Measurements from ENCODE around the gene CPXM2.

The CPXM2 gene

GRCh38 chr10:123761038-123761428 lies 130.6 kb downstream of the CPXM2 start:
- in situ Hi-C loops (cut with HindIII; ENCODE audit: low pct_ligation_motif_present, low pct_unique_long_range_greater_than_20kb, low sequenced_read_pairs) = no loop called here
- no peak for DNase-seq

GRCh38 chr10:123760356-123761037 lies 131.1 kb downstream of the CPXM2 start:
- in situ Hi-C loops (cut with HindIII; ENCODE audit: low pct_ligation_motif_present, low pct_unique_long_range_greater_than_20kb, low sequenced_read_pairs) = no loop called here
- DNase-seq = no peak

- no peak for DNase-seq
- in situ Hi-C loops (cut with HindIII; ENCODE audit: low pct_ligation_motif_present, low pct_unique_long_range_greater_than_20kb, low sequenced_read_pairs) = no loop called here
Observed at GRCh38 chr10:123759501-123760031, 132.0 kb downstream of the CPXM2 start.

DNA sequence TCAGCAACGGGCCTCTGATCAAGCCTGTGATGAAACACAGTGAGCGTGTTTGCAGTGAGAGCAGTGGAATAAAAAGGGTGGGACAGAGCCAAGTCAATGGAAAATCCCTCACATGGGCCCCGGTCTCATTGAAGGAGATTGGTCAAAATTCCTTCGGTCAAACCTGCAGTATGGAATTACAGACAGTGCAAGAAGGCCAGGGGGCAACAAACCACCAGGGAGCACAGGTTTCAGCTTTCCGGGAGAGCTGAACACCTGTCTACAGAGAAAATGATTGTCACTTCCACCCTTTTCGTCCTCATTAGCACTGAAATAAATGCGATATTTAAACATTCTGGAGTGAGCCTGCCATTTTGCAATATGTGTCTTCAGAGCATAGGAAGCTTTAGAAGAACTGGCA lies 132.6 kb downstream of the CPXM2 start:
- in situ Hi-C loops (cut with HindIII; ENCODE audit: low pct_ligation_motif_present, low pct_unique_long_range_greater_than_20kb, low sequenced_read_pairs) = no loop called here
- no peak for DNase-seq

DNA sequence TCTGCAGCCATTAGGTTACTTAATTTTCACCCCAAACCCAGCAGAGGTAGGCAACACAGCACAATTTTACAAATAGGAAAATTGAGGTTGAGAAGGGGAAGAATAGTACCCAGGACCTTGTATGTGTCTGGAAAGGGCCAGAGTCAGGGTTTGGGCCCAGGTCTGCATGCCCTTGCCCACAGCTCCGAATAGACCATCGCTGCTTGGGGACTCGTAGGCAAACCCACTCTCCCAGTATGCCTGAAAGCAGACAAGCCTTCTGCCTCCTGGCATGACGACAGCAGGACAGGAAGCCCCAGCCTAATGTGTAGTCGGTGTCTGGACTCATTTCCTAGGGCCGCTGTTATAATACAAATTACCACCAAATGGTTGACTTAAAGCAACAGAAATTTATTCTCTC lies 133.8 kb downstream of the CPXM2 start:
- DNase-seq = no peak
- in situ Hi-C loops (cut with HindIII; ENCODE audit: low pct_ligation_motif_present, low pct_unique_long_range_greater_than_20kb, low sequenced_read_pairs) = no loop called here

- in situ Hi-C loops (cut with HindIII; ENCODE audit: low pct_ligation_motif_present, low pct_unique_long_range_greater_than_20kb, low sequenced_read_pairs) = no loop called here
- DNase-seq = no peak
Observed at GRCh38 chr10:123755061-123755460, 136.5 kb downstream of the CPXM2 start.

DNA sequence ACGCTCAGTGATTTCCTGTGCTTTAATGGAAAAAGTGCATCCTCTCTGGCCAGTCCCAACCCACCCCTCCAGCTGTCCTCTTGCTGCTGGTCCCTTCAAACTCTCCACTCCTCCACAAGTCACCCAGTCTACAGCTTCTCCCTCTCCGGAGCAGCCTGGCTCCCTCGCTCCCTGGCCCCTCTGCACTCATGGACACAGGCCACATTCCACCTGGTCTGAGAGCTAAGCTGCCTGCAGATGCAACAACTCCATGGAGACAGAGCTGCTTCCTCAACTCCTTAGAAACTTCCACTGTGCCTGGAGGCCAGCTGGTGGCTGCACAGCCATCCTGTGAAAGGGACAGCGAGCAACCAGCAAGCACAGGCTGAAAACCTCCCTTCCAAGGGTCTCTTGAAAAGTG lies 137.5 kb downstream of the CPXM2 start:
- DNase-seq = no peak
- in situ Hi-C loops (cut with HindIII; ENCODE audit: low pct_ligation_motif_present, low pct_unique_long_range_greater_than_20kb, low sequenced_read_pairs) = no loop called here

- no peak for DNase-seq
- in situ Hi-C loops (cut with HindIII; ENCODE audit: low pct_ligation_motif_present, low pct_unique_long_range_greater_than_20kb, low sequenced_read_pairs) = no loop called here
Observed at GRCh38 chr10:123751342-123752134, 140.1 kb downstream of the CPXM2 start.

DNA sequence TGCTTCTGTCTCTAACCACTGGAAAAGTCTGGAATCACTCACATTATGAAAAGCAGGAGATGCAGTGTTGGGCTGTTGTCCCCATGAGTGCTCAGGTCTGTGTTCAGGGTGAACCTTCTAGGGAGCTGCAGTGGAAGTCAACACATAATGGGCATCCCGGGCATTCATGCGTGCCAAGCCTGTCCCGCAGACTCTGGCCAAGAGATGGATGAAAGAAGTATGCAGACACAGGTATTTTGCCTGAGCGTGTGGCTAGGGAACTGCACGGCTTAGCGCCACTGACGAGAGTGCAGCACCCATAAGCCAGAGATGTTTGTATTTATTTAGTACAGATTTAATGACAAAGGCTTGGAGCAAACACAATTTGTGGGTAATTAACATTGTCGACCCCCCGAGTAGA lies 140.7 kb downstream of the CPXM2 start:
- in situ Hi-C loops (cut with HindIII; ENCODE audit: low pct_ligation_motif_present, low pct_unique_long_range_greater_than_20kb, low sequenced_read_pairs) = no loop called here
- DNase-seq = no peak

GRCh38 chr10:123748711-123749110 lies 142.9 kb downstream of the CPXM2 start:
- DNase-seq = no peak

DNA sequence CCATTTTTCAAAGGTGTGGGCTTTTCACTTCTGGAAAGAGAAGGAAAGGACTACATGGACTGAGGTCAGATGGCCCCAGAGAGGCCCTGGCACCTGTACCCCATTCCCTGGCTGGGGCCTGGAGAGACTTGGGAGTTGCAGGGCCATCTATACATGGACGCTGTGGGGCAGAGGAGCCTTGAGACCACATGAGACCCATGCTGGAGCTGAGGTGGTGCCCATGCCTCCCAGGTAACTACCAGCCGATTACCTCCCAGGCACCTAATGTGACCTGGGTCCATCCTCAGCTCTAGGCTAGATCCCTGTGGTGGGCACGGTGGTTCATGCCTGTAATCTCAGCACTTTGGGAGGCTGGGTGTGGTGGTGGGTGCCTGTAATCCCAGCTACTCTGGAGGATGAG lies 144.2 kb downstream of the CPXM2 start:
- in situ Hi-C loops (cut with HindIII; ENCODE audit: low pct_ligation_motif_present, low pct_unique_long_range_greater_than_20kb, low sequenced_read_pairs) = no loop called here
- no peak for DNase-seq

More at GRCh38 chr10:123748711-123749110, 142.9 kb downstream of the CPXM2 start:
- in situ Hi-C loops (cut with HindIII; ENCODE audit: low pct_ligation_motif_present, low pct_unique_long_range_greater_than_20kb, low sequenced_read_pairs) = no loop called here

- no peak for DNase-seq
- in situ Hi-C loops (cut with HindIII; ENCODE audit: low pct_ligation_motif_present, low pct_unique_long_range_greater_than_20kb, low sequenced_read_pairs) = no loop called here
Observed at GRCh38 chr10:123746942-123747341, 144.7 kb downstream of the CPXM2 start.

DNA sequence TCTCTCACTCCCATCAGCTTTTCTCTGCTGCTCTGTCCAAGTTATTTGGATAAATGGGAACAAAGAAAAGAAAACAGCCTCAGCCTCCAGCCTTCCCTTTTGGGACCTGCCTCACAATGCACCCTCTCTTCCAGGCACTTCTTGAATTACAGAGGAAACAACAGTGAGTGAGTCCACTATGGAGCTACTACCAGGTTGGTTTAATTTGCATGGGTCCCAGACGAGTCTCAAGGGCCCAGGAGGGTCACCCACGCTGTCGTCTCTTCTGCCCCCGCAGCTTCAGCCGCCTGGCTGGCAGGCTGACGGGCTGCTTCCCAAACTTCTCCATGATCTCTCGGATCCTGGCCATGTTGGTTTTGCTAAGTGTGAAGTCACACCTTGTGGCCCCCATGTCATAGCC lies 145.1 kb downstream of the CPXM2 start:
- in situ Hi-C loops (cut with HindIII; ENCODE audit: low pct_ligation_motif_present, low pct_unique_long_range_greater_than_20kb, low sequenced_read_pairs) = no loop called here
- DNase-seq = no peak

DNA sequence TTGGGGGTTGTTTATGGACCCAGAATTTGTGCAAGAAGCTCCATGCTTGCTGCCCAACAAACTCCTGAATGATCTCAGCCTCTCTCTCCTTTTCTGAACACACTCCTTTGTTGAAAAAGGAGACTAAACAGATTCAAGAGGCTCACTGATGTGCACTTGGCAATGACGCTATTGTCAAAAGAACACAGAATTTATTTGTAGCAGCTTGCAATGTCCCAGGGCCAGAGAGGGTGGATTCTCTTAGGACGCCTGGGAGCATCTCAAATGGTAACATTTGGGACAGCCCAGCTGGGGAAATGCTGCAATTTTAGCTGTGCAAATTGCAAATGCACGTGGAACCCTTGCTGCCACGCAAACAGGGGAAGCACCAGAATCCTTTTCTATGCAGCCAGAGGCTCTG lies 145.5 kb downstream of the CPXM2 start:
- DNase-seq = no peak
- in situ Hi-C loops (cut with HindIII; ENCODE audit: low pct_ligation_motif_present, low pct_unique_long_range_greater_than_20kb, low sequenced_read_pairs) = no loop called here

- in situ Hi-C loops (cut with HindIII; ENCODE audit: low pct_ligation_motif_present, low pct_unique_long_range_greater_than_20kb, low sequenced_read_pairs) = no loop called here
Observed at GRCh38 chr10:123744224-123744536, 147.4 kb downstream of the CPXM2 start.

DNA sequence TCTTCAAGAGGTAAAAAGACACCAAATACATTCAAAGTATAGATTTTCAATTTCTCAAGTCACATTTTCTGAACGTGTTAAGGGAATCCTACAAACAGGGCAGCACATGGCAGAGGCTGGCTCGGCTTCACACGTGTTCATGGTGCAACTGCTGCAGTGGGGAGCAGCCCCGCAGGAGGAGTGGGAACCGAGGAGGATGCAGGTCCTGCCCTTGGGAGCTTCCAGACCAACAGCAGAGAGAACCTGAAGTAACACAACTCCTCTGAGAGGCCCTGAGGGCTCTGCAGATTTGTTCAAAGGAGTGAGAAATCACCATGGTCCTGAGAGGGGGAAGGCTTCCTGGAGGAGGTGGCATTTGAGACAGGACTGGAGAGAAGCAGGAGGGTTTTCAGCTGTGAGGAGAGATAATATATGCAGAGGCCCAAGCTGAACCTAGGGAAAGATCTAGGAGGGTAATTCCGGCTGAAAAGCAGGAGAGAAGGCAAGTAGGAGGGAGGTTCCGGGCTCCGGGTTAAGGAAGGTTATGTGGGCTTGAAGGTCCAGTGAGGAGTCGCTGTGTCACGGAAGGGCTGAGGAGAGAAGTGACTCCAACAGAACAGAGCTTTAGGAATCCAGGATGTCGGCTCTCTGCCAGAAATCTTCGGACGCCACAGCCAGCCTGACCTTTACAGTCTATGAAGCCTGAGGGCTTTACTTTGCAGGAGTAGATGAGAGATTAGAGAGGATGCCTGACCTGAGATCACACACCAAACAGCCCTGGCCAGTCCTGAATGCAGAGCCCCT lies 148.0 kb downstream of the CPXM2 start:
- in situ Hi-C loops (cut with HindIII; ENCODE audit: low pct_ligation_motif_present, low pct_unique_long_range_greater_than_20kb, low sequenced_read_pairs) = no loop called here
- no peak for DNase-seq

More at GRCh38 chr10:123744224-123744536, 147.4 kb downstream of the CPXM2 start:
- no peak for DNase-seq

GRCh38 chr10:123742751-123743440 lies 148.7 kb downstream of the CPXM2 start:
- in situ Hi-C loops (cut with HindIII; ENCODE audit: low pct_ligation_motif_present, low pct_unique_long_range_greater_than_20kb, low sequenced_read_pairs) = no loop called here
- no peak for DNase-seq

- in situ Hi-C loops (cut with HindIII; ENCODE audit: low pct_ligation_motif_present, low pct_unique_long_range_greater_than_20kb, low sequenced_read_pairs) = no loop called here
- DNase-seq = no peak
Observed at GRCh38 chr10:123741711-123742110, 149.9 kb downstream of the CPXM2 start.

DNA sequence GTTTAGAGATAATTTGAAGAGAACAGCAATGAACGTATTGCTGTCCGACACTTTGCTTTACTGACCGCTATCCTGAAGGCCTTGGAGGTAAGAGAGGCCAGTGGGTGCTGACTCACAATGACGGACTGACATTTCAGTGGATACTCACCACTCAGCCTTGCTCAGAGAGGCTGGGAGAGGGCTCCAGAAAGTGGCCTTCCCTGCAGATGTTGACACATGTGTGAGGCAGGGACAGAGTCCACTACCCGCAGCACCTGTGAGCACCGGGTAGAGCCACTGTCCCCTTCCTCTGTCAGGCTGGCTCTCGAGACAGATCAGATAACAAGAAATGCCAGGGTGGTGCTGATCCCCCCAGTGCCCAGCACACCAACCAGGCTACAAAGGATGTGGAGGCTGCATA lies 150.5 kb downstream of the CPXM2 start:
- DNase-seq = no peak
- in situ Hi-C loops (cut with HindIII; ENCODE audit: low pct_ligation_motif_present, low pct_unique_long_range_greater_than_20kb, low sequenced_read_pairs) = no loop called here
